ENCODE measurements around the gene PCNT. TPM values are rescaled to one million over a fixed set of nuclear protein-coding genes. Genes with fewer than 3 reads are reported as not detected.

PCNT gene
- total RNA-seq, 2 donors from 2014 or later: 15.1 to 32.5 TPM

DNA sequence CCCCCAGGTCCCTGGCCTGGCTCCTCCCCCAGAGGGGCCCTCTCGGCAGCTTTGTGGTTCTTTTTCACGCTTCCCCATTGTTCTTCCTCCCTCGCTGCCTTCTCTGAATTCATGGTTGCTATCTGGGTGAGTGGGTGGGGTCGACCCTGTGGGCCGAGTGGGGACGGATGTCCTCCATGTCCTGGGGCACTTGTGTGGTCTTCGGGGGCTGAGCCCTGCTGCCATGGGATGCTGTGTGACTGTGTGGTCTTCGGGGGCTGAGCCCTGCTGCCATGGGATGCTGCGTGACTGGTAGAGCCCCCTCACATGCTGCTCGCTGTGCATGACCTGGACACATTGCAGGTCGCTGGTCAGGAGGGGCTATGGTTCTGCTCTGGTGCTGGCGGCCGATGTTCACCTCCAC is 113.1 kb downstream of the PCNT start:
- intact Hi-C loops (cut with DNase I): no loop called here
- Histone ChIP-seq H3K4me3 (no peak overlapping the region), H3K27ac (no peak overlapping the region), H3K4me1 (no peaks in the 10 kb centered on the region), H3K27me3 (no peaks in the 10 kb centered on the region), H3K36me3 (no peaks in the 10 kb centered on the region), H3K9me3 (no peaks in the 10 kb centered on the region), H3K9ac (ENCODE audit: low read depth in 2 of 2, low read length in 2 of 2) (no peak overlapping the region)
- TF ChIP-seq, protein P1, sequence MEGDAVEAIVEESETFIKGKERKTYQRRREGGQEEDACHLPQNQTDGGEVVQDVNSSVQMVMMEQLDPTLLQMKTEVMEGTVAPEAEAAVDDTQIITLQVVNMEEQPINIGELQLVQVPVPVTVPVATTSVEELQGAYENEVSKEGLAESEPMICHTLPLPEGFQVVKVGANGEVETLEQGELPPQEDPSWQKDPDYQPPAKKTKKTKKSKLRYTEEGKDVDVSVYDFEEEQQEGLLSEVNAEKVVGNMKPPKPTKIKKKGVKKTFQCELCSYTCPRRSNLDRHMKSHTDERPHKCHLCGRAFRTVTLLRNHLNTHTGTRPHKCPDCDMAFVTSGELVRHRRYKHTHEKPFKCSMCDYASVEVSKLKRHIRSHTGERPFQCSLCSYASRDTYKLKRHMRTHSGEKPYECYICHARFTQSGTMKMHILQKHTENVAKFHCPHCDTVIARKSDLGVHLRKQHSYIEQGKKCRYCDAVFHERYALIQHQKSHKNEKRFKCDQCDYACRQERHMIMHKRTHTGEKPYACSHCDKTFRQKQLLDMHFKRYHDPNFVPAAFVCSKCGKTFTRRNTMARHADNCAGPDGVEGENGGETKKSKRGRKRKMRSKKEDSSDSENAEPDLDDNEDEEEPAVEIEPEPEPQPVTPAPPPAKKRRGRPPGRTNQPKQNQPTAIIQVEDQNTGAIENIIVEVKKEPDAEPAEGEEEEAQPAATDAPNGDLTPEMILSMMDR (IDR thresholded peaks at IDR 0.05): no peak
- no peak for DNase-seq

DNA sequence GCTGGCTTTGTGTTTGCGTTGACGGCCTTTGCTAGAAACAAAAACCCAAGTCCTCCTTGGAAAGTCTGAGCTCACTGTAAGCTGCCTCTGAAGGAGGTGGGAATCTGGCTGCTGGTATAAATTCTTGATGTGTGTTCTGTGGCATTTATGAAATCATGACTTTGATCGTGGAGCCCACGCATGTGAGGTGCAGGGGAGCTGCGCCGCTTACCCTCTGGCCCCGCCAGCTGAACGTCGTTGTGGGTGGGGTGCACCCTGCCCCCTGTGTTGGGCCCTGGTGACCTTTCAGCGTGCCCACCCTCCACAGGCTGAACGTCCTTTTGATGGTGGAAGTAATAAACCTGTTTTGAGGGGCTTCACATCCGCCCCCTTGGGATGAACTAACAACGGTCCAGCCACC is 113.6 kb downstream of the PCNT start:
- H3K4me3 ChIP-seq: no peak overlapping the region
- no peak for DNase-seq

GRCh38 chr21:46438241-46438640 is 114.3 kb downstream of the PCNT start:
- no peak overlapping the region for H3K27ac ChIP-seq
- intact Hi-C loops (cut with DNase I): no loop called here
- TF ChIP-seq, protein P1 (IDR thresholded peaks at IDR 0.05): no peak
- H3K36me3 ChIP-seq: no peaks in the 10 kb centered on the region
- no peaks in the 10 kb centered on the region for H3K4me1 ChIP-seq
- H3K9ac ChIP-seq (ENCODE audit: low read depth in 2 of 2, low read length in 2 of 2): no peak overlapping the region
- H3K4me3 ChIP-seq: no peak overlapping the region
- no peaks in the 10 kb centered on the region for H3K9me3 ChIP-seq
- no peak for DNase-seq
- H3K27me3 ChIP-seq: no peaks in the 10 kb centered on the region

More for the DNA sequence above, 113.6 kb downstream of the PCNT start:
- no peaks in the 10 kb centered on the region for H3K36me3 ChIP-seq
- TF ChIP-seq, protein P1 (IDR thresholded peaks at IDR 0.05): no peak
- no peaks in the 10 kb centered on the region for H3K27me3 ChIP-seq
- intact Hi-C loops (cut with DNase I): no loop called here
- H3K9me3 ChIP-seq: no peaks in the 10 kb centered on the region
- no peak overlapping the region for H3K27ac ChIP-seq
- H3K9ac ChIP-seq (ENCODE audit: low read depth in 2 of 2, low read length in 2 of 2): no peak overlapping the region
- H3K4me1 ChIP-seq: no peaks in the 10 kb centered on the region

GRCh38 chr21:46439906-46440305 is 116.0 kb downstream of the PCNT start:
- Histone ChIP-seq H3K9ac (ENCODE audit: low read depth in 2 of 2, low read length in 2 of 2) (no peak overlapping the region), H3K27ac (no peak overlapping the region), H3K9me3 (no peaks in the 10 kb centered on the region), H3K36me3 (no peaks in the 10 kb centered on the region), H3K4me3 (no peak overlapping the region), H3K27me3 (no peaks in the 10 kb centered on the region), H3K4me1 (no peaks in the 10 kb centered on the region)
- TF ChIP-seq, protein P1 (IDR thresholded peaks at IDR 0.05): no peak
- intact Hi-C loops (cut with DNase I): no loop called here
- no peak for DNase-seq

GRCh38 chr21:46441331-46441730 is 117.4 kb downstream of the PCNT start:
- no peak for DNase-seq
- H3K9ac ChIP-seq (ENCODE audit: low read depth in 2 of 2, low read length in 2 of 2): no peak overlapping the region
- H3K4me3 ChIP-seq: no peak overlapping the region
- H3K36me3 ChIP-seq: no peaks in the 10 kb centered on the region
- TF ChIP-seq, protein P1 (IDR thresholded peaks at IDR 0.05): no peak
- intact Hi-C loops (cut with DNase I): no loop called here
- H3K27ac ChIP-seq: no peak overlapping the region
- no peaks in the 10 kb centered on the region for H3K27me3 ChIP-seq
- H3K9me3 ChIP-seq: no peaks in the 10 kb centered on the region
- H3K4me1 ChIP-seq: no peaks in the 10 kb centered on the region
